HepG2 (cell line): Measurements from ENCODE around the gene CARHSP1. TPM values are rescaled to one million over a fixed set of nuclear protein-coding genes. Genes with fewer than 3 reads are reported as not detected.
A peak's percentile ranks its signal among the peaks of the same experiment; 100 is the strongest.

Experiments
- AHR ChIP-seq: IDR thresholded peaks from 2 replicates; pipeline ENCODE4 v1.6.1; 2018; ENCODE audit warnings: missing genetic modification reagents, missing compliant biosample characterization
- ATF6 ChIP-seq: sonication (generic); formaldehyde crosslinking; conservative IDR thresholded peaks from 2 replicates; pipeline ENCODE4 v1.4.0; 2020; ENCODE audit warnings: missing genetic modification reagents
- GABPA ChIP-seq, 2 experiments: IDR thresholded peaks; 2 replicates each; pipeline ENCODE4 v1.6.1; 2011 to 2016; ENCODE audit warnings: low read depth in 2 of 2, low read length in 1 of 2, missing biosample characterization in 1 of 2, missing genetic modification characterization in 1 of 2
- MLX ChIP-seq: IDR thresholded peaks from 2 replicates; pipeline ENCODE4 v1.6.1; 2016
- NFATC3 ChIP-seq: sonication (generic); formaldehyde crosslinking; IDR thresholded peaks from 2 replicates; pipeline ENCODE4 v1.5.1; 2020; ENCODE audit warnings: mild to moderate bottlenecking, missing genetic modification reagents
- POGZ ChIP-seq: sonication (generic); formaldehyde crosslinking; IDR thresholded peaks from 2 replicates; pipeline ENCODE4 v1.4.0; 2020; ENCODE audit warnings: mild to moderate bottlenecking, missing genetic modification reagents
- ZNF263 ChIP-seq: sonication (generic); formaldehyde crosslinking; IDR thresholded peaks from 2 replicates; pipeline ENCODE4 v1.4.0; 2020; ENCODE audit warnings: missing genetic modification reagents
- ZNF3 ChIP-seq: IDR thresholded peaks from 2 replicates; pipeline ENCODE4 v1.7.0; 2017; ENCODE audit warnings: inconsistent platforms
- ZNF331 ChIP-seq: sonication (generic); formaldehyde crosslinking; IDR thresholded peaks from 2 replicates; pipeline ENCODE4 v1.4.0; 2020; ENCODE audit warnings: missing genetic modification reagents
- ZNF501 ChIP-seq: sonication (generic); formaldehyde crosslinking; IDR thresholded peaks from 2 replicates; pipeline ENCODE4 v1.5.1; 2020; ENCODE audit warnings: mild to moderate bottlenecking, moderate library complexity, missing genetic modification reagents
- ZNF776 ChIP-seq: sonication (generic); formaldehyde crosslinking; IDR thresholded peaks from 2 replicates; pipeline ENCODE4 v1.4.0; 2020; ENCODE audit warnings: mild to moderate bottlenecking, missing genetic modification reagents
- ZNF780A ChIP-seq: sonication (generic); formaldehyde crosslinking; IDR thresholded peaks from 2 replicates; pipeline ENCODE4 v1.8.0; 2022; ENCODE audit warnings: mild to moderate bottlenecking, missing genetic modification reagents, moderate library complexity
- polyA plus RNA-seq, 8 experiments: library from polyadenylated mRNA; depleted of rRNA in 3 of 8; stranded (reverse) in 7 of 8; unstranded in 1 of 8; fragments of >200 nt; fragmentation: Illumina TruSeq in 4 of 8; extraction: Trizol in 4 of 8; gene quantifications; 2 replicates each; pipeline versions ENCODE4 v1.2.1 to v1.2.3, GENCODE V29; 2011 to 2016; ENCODE audit warnings: low read depth in 4 of 8, missing spikeins in 1 of 8, mixed read lengths in 1 of 8; ENCODE audit not compliant: insufficient read depth in 1 of 8
- total RNA-seq, 5 experiments: library from RNA; depleted of rRNA; stranded (reverse); fragments of >200 nt; fragmentation: Illumina TruSeq; extraction: Trizol; gene quantifications; 2 replicates each; pipeline ENCODE4 v1.2.3, GENCODE V29; 2016; ENCODE audit warnings: low read depth in 1 of 5
- TF ChIP-seq, protein P1 (sequence below): sonication (generic); formaldehyde crosslinking; IDR thresholded peaks from 2 replicates; pipeline ENCODE4 v1.4.0; 2020; ENCODE audit warnings: missing genetic modification reagents, borderline replicate concordance
- TF ChIP-seq, protein P2 (sequence below): sonication (generic); formaldehyde crosslinking; IDR thresholded peaks from 2 replicates; pipeline ENCODE4 v1.4.0; 2020; ENCODE audit warnings: missing genetic modification reagents
- TF ChIP-seq, protein P3 (sequence below): sonication (generic); formaldehyde crosslinking; IDR thresholded peaks from 2 replicates; pipeline ENCODE4 v1.9.0; 2022; ENCODE audit warnings: missing genetic modification reagents, mild to moderate bottlenecking, borderline replicate concordance

CARHSP1 gene
- total and polyA plus RNA-seq, 2 of the 13 experiments (the other 11 are each of a cell fraction or from before 2014, with no cell fraction given), result 173 to 345 TPM

DNA sequence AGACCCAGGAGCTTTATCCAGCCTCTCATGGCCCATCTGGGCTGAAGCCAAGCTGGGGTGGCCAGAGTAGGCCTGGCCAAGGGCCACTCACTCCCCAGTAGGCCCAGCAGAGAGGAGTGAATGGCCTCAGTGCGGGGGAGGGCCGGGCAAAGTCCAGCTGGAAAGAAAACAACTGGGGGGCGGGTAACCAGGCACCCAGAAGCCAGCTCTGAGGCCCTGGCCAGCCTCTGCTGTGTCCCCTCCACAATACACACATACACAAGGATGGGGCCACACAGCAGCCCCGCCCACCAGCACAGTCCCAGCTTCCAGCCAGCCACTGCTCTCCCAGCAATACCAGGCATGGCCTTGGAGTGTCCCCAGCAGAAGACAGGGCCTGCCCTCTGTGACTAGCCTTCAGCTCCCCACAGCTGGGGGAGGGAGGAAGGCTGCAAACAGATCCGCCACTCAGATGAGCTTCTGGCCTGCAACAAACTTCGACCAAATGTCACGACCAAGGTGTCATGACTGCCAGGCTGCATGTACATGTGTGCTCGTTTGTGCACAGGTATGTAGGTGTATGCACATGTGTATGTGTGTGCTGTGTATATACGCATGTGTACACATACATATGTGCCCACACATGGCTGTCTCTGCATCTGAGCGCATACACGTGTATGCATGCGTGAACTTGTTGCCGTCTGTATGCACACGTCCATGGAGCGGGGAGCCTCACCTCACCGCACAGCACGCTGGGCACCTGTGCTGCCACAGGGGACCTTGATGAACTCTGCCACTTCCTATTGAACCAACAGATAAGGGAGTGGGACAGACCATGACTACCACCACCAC is 5.0 kb downstream of the CARHSP1 start (continued):
- TF ChIP-seq, protein P1, sequence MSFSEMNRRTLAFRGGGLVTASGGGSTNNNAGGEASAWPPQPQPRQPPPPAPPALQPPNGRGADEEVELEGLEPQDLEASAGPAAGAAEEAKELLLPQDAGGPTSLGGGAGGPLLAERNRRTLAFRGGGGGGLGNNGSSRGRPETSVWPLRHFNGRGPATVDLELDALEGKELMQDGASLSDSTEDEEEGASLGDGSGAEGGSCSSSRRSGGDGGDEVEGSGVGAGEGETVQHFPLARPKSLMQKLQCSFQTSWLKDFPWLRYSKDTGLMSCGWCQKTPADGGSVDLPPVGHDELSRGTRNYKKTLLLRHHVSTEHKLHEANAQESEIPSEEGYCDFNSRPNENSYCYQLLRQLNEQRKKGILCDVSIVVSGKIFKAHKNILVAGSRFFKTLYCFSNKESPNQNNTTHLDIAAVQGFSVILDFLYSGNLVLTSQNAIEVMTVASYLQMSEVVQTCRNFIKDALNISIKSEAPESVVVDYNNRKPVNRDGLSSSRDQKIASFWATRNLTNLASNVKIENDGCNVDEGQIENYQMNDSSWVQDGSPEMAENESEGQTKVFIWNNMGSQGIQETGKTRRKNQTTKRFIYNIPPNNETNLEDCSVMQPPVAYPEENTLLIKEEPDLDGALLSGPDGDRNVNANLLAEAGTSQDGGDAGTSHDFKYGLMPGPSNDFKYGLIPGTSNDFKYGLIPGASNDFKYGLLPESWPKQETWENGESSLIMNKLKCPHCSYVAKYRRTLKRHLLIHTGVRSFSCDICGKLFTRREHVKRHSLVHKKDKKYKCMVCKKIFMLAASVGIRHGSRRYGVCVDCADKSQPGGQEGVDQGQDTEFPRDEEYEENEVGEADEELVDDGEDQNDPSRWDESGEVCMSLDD (CRISPR knock-in tag), result peak; percentile 99
- TF ChIP-seq ZNF331 (peak; percentile 95), ZNF501 (CRISPR knock-in tag) (peak; percentile 99), ZNF780A (CRISPR knock-in tag) (peak; percentile 99), ATF6 (CRISPR knock-in tag) (peak; percentile 62; the same call in 1 of the 2 replicates), ZNF776 (CRISPR knock-in tag) (peak; percentile 93), ZNF263 (CRISPR knock-in tag) (peak; percentile 92), AHR (CRISPR knock-in tag) (peak; percentile 2; the same call in 1 of the 2 replicates), POGZ (peak; percentile 94), NFATC3 (CRISPR knock-in tag) (0 out of 2 replicates have a peak, but pooled peaks have one; percentile 92), MLX (CRISPR knock-in tag) (peak; percentile 86), ZNF3 (CRISPR knock-in tag) (no peak), GABPA (IDR thresholded peaks at IDR 0.05; ENCODE audit: low read depth, low read length) (no peak), GABPA (CRISPR knock-in tag; IDR thresholded peaks at IDR 0.05; ENCODE audit: low read depth) (no peak)
- TF ChIP-seq, protein P2, sequence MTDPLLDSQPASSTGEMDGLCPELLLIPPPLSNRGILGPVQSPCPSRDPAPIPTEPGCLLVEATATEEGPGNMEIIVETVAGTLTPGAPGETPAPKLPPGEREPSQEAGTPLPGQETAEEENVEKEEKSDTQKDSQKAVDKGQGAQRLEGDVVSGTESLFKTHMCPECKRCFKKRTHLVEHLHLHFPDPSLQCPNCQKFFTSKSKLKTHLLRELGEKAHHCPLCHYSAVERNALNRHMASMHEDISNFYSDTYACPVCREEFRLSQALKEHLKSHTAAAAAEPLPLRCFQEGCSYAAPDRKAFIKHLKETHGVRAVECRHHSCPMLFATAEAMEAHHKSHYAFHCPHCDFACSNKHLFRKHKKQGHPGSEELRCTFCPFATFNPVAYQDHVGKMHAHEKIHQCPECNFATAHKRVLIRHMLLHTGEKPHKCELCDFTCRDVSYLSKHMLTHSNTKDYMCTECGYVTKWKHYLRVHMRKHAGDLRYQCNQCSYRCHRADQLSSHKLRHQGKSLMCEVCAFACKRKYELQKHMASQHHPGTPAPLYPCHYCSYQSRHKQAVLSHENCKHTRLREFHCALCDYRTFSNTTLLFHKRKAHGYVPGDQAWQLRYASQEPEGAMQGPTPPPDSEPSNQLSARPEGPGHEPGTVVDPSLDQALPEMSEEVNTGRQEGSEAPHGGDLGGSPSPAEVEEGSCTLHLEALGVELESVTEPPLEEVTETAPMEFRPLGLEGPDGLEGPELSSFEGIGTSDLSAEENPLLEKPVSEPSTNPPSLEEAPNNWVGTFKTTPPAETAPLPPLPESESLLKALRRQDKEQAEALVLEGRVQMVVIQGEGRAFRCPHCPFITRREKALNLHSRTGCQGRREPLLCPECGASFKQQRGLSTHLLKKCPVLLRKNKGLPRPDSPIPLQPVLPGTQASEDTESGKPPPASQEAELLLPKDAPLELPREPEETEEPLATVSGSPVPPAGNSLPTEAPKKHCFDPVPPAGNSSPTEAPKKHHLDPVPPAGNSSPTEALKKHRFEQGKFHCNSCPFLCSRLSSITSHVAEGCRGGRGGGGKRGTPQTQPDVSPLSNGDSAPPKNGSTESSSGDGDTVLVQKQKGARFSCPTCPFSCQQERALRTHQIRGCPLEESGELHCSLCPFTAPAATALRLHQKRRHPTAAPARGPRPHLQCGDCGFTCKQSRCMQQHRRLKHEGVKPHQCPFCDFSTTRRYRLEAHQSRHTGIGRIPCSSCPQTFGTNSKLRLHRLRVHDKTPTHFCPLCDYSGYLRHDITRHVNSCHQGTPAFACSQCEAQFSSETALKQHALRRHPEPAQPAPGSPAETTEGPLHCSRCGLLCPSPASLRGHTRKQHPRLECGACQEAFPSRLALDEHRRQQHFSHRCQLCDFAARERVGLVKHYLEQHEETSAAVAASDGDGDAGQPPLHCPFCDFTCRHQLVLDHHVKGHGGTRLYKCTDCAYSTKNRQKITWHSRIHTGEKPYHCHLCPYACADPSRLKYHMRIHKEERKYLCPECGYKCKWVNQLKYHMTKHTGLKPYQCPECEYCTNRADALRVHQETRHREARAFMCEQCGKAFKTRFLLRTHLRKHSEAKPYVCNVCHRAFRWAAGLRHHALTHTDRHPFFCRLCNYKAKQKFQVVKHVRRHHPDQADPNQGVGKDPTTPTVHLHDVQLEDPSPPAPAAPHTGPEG, result peak; percentile 72; the same call in 1 of the 2 replicates
- TF ChIP-seq, protein P3, sequence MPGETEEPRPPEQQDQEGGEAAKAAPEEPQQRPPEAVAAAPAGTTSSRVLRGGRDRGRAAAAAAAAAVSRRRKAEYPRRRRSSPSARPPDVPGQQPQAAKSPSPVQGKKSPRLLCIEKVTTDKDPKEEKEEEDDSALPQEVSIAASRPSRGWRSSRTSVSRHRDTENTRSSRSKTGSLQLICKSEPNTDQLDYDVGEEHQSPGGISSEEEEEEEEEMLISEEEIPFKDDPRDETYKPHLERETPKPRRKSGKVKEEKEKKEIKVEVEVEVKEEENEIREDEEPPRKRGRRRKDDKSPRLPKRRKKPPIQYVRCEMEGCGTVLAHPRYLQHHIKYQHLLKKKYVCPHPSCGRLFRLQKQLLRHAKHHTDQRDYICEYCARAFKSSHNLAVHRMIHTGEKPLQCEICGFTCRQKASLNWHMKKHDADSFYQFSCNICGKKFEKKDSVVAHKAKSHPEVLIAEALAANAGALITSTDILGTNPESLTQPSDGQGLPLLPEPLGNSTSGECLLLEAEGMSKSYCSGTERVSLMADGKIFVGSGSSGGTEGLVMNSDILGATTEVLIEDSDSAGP, result peak; percentile 97
